Body of pancreas (tissue), 4 donors: ENCODE measurements around the gene IL22RA1.

Experiments
- CTCF ChIP-seq, 7 experiments: fragments of 450-650 bp in 4 of 7; fragments of 200-600 bp in 3 of 7; sonication (generic) in 3 of 7; IDR thresholded peaks; one replicate each; pipeline ENCODE4 v1.5.1; 2016 to 2019; ENCODE audit warnings: antibody characterized with exemption in 7 of 7
- POLR2A ChIP-seq, 3 donors: fragments of 450-650 bp; IDR thresholded peaks; one replicate each; pipeline ENCODE4 v1.6.1; 2016; ENCODE audit warnings: antibody characterized with exemption in 3 of 3, mild to moderate bottlenecking in 2 of 3

DNA sequence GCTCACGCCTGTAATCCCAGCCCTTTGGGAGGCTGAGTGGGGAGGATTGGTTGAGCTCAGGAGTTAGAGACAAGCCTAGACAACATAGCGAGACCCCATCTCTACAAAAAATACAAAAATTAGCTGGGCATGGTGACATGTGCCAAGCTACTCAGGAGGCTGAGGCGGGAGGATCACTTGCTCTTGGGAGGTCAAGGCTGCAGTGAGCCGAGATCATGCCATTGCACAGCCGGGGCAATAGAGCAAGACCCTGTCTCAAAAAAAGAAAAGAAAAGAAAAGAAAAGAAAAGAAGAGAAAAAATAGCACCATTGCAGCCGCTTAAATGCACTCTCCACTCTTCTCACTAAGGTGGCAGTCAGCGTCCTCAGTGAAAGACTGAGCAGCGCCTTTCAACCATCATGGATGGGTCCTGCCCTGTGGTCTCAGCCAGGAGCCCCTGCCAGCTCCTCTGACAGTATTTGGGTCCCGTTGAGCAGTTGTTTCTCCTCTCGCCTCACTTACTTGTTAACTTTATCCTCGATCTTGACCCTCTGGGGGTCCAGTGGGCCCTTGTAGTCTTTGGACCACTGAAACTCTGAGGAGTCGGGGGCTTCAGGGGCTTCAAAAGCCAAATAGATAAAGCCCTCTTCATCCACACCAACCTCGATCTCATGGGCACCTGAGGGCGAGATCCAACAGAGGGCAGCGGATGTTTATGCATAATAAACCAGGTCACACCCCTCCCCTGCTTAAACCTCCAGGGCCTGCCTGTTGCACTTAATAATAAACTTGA is 67.9 kb downstream of the IL22RA1 start:
- TF ChIP-seq POLR2A (IDR thresholded peaks at IDR 0.05), result no peak
- TF ChIP-seq CTCF (IDR thresholded peaks at IDR 0.05), result no peak
